ENCODE measurements around the gene HERPUD1. TPM values are rescaled to one million over a fixed set of nuclear protein-coding genes. Genes with fewer than 3 reads are reported as not detected.
"Not testable (repeated sequence)": the region's sequence is repeated elsewhere in the genome, so short reads cannot be mapped to it uniquely, and the experiment has no call there.

The HERPUD1 gene
- total RNA-seq, 2 donors from 2014 or later, result 162 to 186 TPM

DNA sequence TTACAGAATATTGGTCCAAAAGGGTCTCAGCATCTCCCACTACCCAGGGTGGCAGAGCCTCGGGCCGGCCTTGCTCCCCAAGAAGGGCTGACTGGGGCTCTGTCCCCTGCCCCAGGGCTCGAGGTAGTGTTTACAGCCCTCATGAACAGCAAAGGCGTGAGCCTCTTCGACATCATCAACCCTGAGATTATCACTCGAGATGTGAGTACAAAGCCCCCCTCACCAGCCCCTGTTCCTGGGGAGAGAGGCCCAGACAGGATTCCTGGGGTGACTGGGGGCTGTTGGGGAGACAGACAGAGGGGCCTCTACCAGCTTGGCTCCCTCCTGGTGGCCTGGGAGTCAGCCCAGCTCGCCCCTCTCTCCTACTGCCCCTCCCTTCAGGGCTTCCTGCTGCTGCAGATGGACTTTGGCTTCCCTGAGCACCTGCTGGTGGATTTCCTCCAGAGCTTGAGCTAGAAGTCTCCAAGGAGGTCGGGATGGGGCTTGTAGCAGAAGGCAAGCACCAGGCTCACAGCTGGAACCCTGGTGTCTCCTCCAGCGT lies 51.3 kb downstream of the HERPUD1 start:
- peaks cover 66% of the 10 kb centered on the region for H3K36me3 Mint-ChIP-seq (ENCODE audit: low read depth)
- no peak for ATAC-seq (replicated peaks)

DNA sequence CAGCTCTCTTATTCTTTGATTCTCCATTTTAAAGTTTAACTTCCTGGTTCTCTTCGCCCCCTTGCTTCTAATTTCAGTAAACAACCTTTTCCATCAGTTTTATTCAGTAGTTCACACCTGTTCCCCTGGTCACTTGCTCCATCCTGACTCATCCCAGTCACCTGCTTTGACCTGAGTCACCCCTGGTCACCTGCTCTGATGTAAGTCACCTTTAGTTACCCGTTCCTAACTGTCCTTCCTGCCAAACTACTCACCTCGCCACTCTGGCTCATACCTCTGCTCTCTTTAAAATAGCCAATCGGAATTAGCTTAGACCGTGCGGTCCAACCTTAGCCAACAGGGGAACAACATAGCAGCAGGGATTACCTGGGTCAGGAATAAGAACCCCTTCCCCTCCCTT lies 52.7 kb downstream of the HERPUD1 start:
- peaks cover 79% of the 10 kb centered on the region for H3K36me3 Mint-ChIP-seq (ENCODE audit: low read depth)
- H3K4me1 Mint-ChIP-seq, result peaks cover 44% of the 10 kb centered on the region
- no peaks in the 10 kb centered on the region for H3K9me3 Mint-ChIP-seq
- H3K4me3 Mint-ChIP-seq, result peak overlapping the region; percentile 90
- ATAC-seq (replicated peaks), result no peak
- peak overlapping the region; percentile 95 for H3K27ac Mint-ChIP-seq
- no peaks in the 10 kb centered on the region for H3K27me3 Mint-ChIP-seq

More for the DNA sequence above, 51.3 kb downstream of the HERPUD1 start:
- Mint-ChIP-seq H3K4me3 (no peak overlapping the region), H3K4me1 (peaks cover 42% of the 10 kb centered on the region), H3K27me3 (no peaks in the 10 kb centered on the region), H3K9me3 (no peaks in the 10 kb centered on the region), H3K27ac (peak overlapping the region; percentile 95)

DNA sequence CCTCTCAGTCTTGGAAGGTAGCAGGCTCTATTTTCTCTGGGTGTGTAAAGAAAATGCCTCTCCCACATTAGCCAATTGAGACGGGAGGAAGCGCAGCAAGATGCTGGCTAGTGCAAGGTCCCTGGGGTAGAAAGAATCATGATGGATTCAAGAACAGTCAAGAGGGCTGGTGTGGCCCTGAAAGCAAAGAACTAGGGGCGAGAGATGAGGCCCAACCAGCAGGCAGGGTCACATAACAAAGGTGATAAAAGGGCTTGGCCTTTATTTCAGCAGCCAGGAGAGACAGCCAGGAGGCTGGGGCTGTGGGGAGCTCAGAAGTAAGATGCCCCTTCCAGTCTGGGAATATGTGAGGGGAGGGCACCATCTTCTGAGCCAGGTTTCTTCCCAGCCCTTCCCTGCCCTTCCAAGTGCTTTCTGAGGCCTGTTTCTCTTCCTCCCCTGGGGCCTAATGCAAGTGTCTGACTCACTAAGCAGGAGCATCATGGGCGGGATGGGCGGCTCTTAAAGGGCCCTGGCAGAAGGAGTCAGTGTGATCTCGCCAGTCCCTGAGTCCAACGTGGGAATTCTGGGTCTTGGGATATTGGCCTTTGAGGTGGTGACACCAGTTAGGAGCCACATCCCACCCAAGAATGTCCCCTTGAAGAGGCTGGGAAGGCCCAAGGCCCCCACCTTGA lies 53.5 kb downstream of the HERPUD1 start:
- H3K36me3 Mint-ChIP-seq (ENCODE audit: low read depth), result peaks cover 87% of the 10 kb centered on the region
- H3K9me3 Mint-ChIP-seq, result no peaks in the 10 kb centered on the region
- H3K4me3 Mint-ChIP-seq, result peak overlapping the region; percentile 90
- ATAC-seq (replicated peaks), result no peak
- peaks cover 44% of the 10 kb centered on the region for H3K4me1 Mint-ChIP-seq
- H3K27me3 Mint-ChIP-seq, result no peaks in the 10 kb centered on the region
- H3K27ac Mint-ChIP-seq, result peak overlapping the region; percentile 95

DNA sequence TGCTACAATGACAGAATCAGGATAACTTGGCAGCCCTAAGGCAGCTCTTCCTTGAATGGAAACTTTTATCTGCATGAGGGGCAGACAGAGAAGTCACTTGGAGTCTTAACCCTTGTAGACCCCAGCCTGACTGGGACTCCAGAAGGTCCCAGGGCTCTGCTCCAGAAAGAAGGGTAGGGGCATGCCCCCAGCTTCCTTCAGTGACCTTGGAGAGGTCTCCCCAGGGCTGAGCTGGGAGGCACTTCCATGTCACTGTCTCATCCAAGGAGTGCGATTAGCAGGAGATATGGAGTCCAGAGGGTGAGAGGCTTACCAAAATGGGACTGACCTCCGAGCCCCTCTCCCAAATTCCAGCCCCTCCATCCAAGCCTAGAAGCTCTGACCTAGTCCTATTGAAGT lies 54.0 kb downstream of the HERPUD1 start:
- Mint-ChIP-seq H3K36me3 (ENCODE audit: low read depth) (peaks cover 92% of the 10 kb centered on the region), H3K9me3 (no peaks in the 10 kb centered on the region), H3K4me1 (peaks cover 44% of the 10 kb centered on the region), H3K27me3 (no peaks in the 10 kb centered on the region), H3K27ac (peak overlapping the region; percentile 95), H3K4me3 (peak overlapping the region; percentile 90)
- ATAC-seq (replicated peaks), result no peak

- peaks cover 44% of the 10 kb centered on the region for H3K4me1 Mint-ChIP-seq
Measured at GRCh38 chr16:56986361-56986760, 54.4 kb downstream of the HERPUD1 start.

GRCh38 chr16:56986908-56987307 lies 55.0 kb downstream of the HERPUD1 start:
- H3K4me1 Mint-ChIP-seq, result peaks cover 48% of the 10 kb centered on the region

More at GRCh38 chr16:56986361-56986760, 54.4 kb downstream of the HERPUD1 start:
- Mint-ChIP-seq H3K27ac (peak overlapping the region; percentile 95), H3K4me3 (peak overlapping the region; percentile 90), H3K36me3 (ENCODE audit: low read depth) (peaks cover 96% of the 10 kb centered on the region), H3K27me3 (no peaks in the 10 kb centered on the region), H3K9me3 (no peaks in the 10 kb centered on the region)
- no peak for ATAC-seq (replicated peaks)

DNA sequence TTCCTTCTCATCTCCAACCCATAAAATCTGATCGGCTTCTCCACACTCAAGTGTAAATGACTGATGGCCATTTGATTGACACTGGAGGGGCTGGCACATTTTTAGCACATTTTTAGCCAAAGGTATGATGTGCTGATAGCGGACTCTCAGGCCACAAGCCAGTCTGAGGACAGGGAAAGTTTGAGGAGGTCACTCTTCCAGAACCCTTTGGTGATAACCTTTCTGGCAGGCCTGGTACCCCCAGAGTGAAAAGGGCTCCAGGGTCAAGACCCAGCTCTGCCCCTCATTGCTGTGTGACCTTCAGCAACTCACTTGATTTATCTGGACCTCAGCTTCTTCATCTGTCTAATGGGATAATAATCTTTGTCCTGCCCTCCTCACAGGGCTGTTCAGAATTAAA lies 55.8 kb downstream of the HERPUD1 start:
- peak overlapping the region; percentile 90 for H3K4me3 Mint-ChIP-seq
- H3K4me1 Mint-ChIP-seq, result peaks cover 43% of the 10 kb centered on the region
- H3K27me3 Mint-ChIP-seq, result no peaks in the 10 kb centered on the region
- H3K27ac Mint-ChIP-seq, result peak overlapping the region; percentile 95
- no peak for ATAC-seq (replicated peaks)
- H3K9me3 Mint-ChIP-seq, result no peaks in the 10 kb centered on the region
- H3K36me3 Mint-ChIP-seq (ENCODE audit: low read depth), result peaks cover 96% of the 10 kb centered on the region

More at GRCh38 chr16:56986908-56987307, 55.0 kb downstream of the HERPUD1 start:
- H3K36me3 Mint-ChIP-seq (ENCODE audit: low read depth), result peaks cover 96% of the 10 kb centered on the region
- not testable (repeated sequence) for H3K27me3 Mint-ChIP-seq; H3K9me3 Mint-ChIP-seq; ATAC-seq (replicated peaks)
- peak overlapping the region; percentile 90 for H3K4me3 Mint-ChIP-seq
- peak overlapping the region; percentile 95 for H3K27ac Mint-ChIP-seq

DNA sequence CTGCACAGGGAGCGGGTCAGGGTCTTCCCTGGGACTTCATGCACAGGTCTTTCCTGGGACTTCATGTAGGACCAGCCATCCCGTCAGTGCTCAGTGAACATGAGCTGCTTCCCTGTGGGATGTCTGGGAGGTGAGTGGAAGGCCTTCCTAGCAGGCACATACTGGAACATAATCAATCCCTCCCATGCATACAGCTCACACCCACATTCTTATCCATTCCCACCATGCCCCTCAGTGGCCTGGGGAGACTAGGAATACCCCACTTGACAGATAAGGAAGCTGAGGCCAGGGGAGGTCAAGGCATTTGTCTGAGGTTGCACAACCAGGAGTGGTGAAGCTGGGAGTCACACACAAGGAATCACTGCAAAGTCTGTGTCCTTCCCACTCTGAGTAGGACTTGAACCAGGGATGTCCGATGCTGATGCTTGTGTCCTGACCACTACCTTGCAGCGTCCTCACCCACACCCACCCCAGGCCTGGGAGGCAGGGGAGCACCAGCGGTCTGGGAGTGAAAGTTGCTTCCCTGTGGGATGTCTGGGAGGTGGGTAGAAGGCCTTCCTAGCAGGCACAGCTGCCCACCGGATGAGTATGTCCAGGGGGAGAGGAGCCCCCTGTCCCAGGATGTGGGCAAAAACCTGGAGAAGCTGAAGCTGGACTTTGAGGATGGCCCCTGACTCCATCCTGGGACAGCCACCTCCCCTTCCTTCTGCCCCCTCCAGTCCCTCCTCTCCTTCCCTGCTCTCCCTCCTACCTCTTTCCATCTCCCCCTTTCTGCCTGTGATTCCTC lies 56.4 kb downstream of the HERPUD1 start:
- Mint-ChIP-seq H3K9me3 (no peaks in the 10 kb centered on the region), H3K4me1 (peaks cover 45% of the 10 kb centered on the region), H3K27ac (peak overlapping the region; percentile 95), H3K36me3 (ENCODE audit: low read depth) (peaks cover 97% of the 10 kb centered on the region), H3K4me3 (peak overlapping the region; percentile 90), H3K27me3 (no peaks in the 10 kb centered on the region)
- no peak for ATAC-seq (replicated peaks)

DNA sequence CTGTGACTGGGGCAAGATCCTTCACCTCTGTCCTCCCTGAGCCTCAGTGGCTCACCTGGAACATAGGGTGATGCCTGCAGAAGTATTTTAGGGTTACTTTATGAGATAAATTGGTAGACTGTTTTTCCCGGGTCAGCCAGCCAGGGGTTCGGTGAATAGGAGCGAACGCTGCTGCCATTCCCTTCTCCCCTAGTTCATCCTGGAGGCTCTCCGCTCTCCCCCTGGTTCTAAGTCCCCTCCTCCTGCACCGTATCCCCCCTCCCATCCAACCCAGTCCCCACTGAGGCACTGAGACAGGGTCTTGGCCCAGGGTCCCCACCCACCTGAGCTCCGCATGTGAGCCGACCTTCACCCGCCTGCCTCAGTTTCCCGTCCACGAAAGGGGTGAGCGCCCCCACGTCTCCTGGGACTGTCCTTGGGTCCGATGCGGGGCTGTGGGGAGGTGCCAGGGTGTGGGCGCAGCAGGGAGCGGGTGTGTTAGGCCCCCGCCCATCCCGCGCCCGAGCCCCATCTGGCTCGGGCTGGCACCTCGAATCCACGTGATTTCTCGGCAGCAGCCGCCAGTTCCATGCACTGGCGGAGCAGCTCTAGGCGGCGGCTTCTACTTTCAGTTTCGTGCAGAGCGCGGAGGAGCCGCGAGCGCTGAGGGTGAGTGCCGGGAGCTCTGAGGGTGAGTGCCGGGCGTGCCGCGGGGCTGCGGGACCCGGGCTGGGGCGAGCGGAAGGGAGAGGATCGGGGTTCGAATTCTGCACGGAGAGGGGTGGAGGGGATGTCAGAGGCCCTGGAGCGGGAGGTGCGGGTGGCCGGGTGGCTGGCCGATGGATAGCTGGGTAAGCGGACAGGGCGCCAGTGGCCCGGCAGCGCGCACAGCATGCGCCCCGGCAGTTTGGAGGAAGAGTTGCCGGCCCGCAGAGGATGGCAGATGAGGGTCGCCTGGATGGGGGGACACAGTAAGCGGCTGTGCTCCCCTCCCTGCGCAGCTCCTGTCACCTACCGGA lies 57.3 kb downstream of the HERPUD1 start, which contains the start of gene NLRC5:
TSS of gene NLRC5 (plus strand) at position 610 of the 998 bp plus-strand sequence. CDS start 31,156 bp downstream, outside the sequence.
- Mint-ChIP-seq H3K4me3 (peak within 1 kb of the TSS; percentile 90), H3K36me3 (ENCODE audit: low read depth) (peaks cover 98% of the 10 kb centered on the region)
- ATAC-seq (replicated peaks), result peak; percentile 75

DNA sequence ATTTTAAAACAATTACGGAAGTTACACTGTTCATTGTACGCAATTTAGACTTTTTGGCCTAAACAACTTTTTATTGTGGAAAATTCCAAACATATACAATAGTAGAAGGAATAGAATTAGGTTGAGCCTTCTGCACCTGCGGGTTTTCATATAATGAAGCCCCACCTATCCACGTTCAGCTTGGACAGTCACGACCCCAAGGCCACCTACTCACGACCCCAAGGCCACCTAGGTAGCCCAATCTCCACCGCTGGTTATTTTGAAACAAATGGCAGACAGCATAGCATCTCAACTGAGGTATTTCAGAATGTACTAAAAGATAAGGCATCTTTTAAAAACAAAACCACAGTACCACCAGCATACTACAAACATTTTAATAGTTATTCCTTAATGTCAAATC lies 58.0 kb downstream of the HERPUD1 start:
- Mint-ChIP-seq H3K27me3 (no peaks in the 10 kb centered on the region), H3K36me3 (ENCODE audit: low read depth) (peaks cover 96% of the 10 kb centered on the region), H3K4me1 (peaks cover 52% of the 10 kb centered on the region), H3K4me3 (peak overlapping the region; percentile 90), H3K9me3 (no peaks in the 10 kb centered on the region), H3K27ac (peak overlapping the region; percentile 95)
- no peak for ATAC-seq (replicated peaks)

More for the DNA sequence above, 57.3 kb downstream of the HERPUD1 start, which contains the start of gene NLRC5:
- H3K4me1 Mint-ChIP-seq, result peaks cover 54% of the 10 kb centered on the region
- peak within 1 kb of the TSS; percentile 95 for H3K27ac Mint-ChIP-seq
- H3K27me3 Mint-ChIP-seq, result no peaks in the 10 kb centered on the region
- no peaks in the 10 kb centered on the region for H3K9me3 Mint-ChIP-seq

DNA sequence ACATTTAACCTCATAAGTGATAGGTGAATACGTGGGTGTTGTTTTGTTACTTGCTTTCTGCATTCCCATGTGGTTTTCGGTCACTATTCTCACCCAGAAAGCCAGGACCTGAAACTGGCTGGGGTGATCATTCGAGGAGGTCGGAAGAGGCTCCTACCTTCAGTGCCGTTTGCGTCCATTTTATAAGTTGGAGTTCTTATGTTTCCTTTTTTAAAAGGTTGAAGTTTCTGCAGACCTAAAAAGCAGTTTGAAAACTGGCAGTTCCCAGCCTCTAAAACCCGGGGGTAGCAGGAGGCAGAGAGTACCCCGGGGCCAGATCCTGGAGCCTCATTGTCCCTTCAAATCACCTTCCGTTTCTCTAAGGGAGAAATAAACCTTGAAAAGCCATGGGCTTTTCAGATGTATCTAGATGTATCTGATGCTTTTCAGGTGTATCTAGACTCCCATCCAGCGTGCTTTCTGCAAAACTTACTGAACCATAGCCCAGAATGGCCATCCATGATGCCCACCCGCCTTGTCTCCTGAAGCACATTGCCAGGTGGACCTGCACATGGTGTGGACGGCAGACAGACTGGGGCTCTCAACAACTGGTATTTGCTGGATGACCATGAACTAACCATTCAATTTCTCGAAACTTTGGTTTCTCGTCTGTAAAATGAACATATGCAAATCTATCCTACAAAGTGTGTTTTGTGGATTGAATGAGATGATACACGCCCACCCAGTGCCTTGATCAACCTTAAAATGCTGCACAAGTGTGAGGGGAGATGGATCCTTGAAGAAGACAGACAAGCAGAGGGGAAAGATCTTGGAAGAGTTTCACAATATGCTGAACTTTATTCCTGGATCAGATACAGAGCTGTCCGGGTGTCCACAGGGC lies 58.7 kb downstream of the HERPUD1 start:
- Mint-ChIP-seq H3K4me3 (peak overlapping the region; percentile 90), H3K36me3 (ENCODE audit: low read depth) (peaks cover 96% of the 10 kb centered on the region), H3K27ac (peak overlapping the region; percentile 95), H3K4me1 (peaks cover 48% of the 10 kb centered on the region), H3K9me3 (no peaks in the 10 kb centered on the region), H3K27me3 (no peaks in the 10 kb centered on the region)
- ATAC-seq (replicated peaks), result peak; percentile 17

- not testable (repeated sequence) for H3K9me3 Mint-ChIP-seq; ATAC-seq (replicated peaks); H3K27me3 Mint-ChIP-seq
- H3K4me3 Mint-ChIP-seq, result peak overlapping the region; percentile 90
- peak overlapping the region; percentile 95 for H3K27ac Mint-ChIP-seq
- H3K36me3 Mint-ChIP-seq (ENCODE audit: low read depth), result peaks cover 97% of the 10 kb centered on the region
- H3K4me1 Mint-ChIP-seq, result peaks cover 43% of the 10 kb centered on the region
Measured at GRCh38 chr16:56992431-56992830, 60.5 kb downstream of the HERPUD1 start.

GRCh38 chr16:56993204-56993603 lies 61.3 kb downstream of the HERPUD1 start:
- Mint-ChIP-seq H3K27me3 (no peaks in the 10 kb centered on the region), H3K4me3 (peak overlapping the region; percentile 90), H3K9me3 (no peaks in the 10 kb centered on the region), H3K27ac (peak overlapping the region; percentile 95), H3K4me1 (peaks cover 36% of the 10 kb centered on the region), H3K36me3 (ENCODE audit: low read depth) (peaks cover 94% of the 10 kb centered on the region)
- ATAC-seq (replicated peaks), result no peak

Measured in activated T-helper 17 cell treated with anti-CD3 and anti-CD28 coated beads, Interleukin-2, amount 50 U/mL, for 72 hours (primary cell).